Right lobe of liver (tissue), 4 donors: Measurements from ENCODE around the gene EIF3F.

Experiments
- POLR2A ChIP-seq: fragments of 450-650 bp; IDR thresholded peaks from one replicate; pipeline ENCODE4 v1.6.1; 2017; ENCODE audit warnings: antibody characterized with exemption, mild to moderate bottlenecking
- TF ChIP-seq, protein P1 (sequence below), 4 donors: fragments of 200-600 bp in 3 of 4; fragments of 450-650 bp in 1 of 4; IDR thresholded peaks; one replicate each; pipeline versions ENCODE4 v1.5.1 to v1.8.0; 2016 to 2022; ENCODE audit warnings: antibody characterized with exemption in 4 of 4, mild to moderate bottlenecking in 2 of 4
- donor health status: DM: no; HTN: no; CAD: no.
- donor health status: DM: no; HTN: no; CAD: no.
- donor health status: DM: no; HTN: yes; CAD: no.

GRCh38 chr11:8040261-8040920, 53.3 kb downstream of the EIF3F start:
- TF ChIP-seq, protein P1, sequence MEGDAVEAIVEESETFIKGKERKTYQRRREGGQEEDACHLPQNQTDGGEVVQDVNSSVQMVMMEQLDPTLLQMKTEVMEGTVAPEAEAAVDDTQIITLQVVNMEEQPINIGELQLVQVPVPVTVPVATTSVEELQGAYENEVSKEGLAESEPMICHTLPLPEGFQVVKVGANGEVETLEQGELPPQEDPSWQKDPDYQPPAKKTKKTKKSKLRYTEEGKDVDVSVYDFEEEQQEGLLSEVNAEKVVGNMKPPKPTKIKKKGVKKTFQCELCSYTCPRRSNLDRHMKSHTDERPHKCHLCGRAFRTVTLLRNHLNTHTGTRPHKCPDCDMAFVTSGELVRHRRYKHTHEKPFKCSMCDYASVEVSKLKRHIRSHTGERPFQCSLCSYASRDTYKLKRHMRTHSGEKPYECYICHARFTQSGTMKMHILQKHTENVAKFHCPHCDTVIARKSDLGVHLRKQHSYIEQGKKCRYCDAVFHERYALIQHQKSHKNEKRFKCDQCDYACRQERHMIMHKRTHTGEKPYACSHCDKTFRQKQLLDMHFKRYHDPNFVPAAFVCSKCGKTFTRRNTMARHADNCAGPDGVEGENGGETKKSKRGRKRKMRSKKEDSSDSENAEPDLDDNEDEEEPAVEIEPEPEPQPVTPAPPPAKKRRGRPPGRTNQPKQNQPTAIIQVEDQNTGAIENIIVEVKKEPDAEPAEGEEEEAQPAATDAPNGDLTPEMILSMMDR (IDR thresholded peaks at IDR 0.05): no peak
- TF ChIP-seq POLR2A: no peak
